Parathyroid adenoma (tissue), 2 donors: Measurements from ENCODE around the gene ENPP6.

ENCODE experiments used
- H2AFZ ChIP-seq: fragments of 300-600 bp; sonication (generic); one replicate; pipeline ENCODE4 v1.7.0; 2017; ENCODE audit warnings: antibody characterized with exemption, mild to moderate bottlenecking
- H3K27ac ChIP-seq: fragments of 300-600 bp; sonication (generic); one replicate; pipeline ENCODE4 v1.7.0; 2017
- H3K27me3 ChIP-seq: fragments of 300-600 bp; sonication (generic); one replicate; pipeline ENCODE4 v1.7.0; 2017; ENCODE audit warnings: low read length; ENCODE audit not compliant: control insufficient read depth, insufficient read depth
- H3K36me3 ChIP-seq: fragments of 300-600 bp; sonication (generic); one replicate; pipeline ENCODE4 v1.7.0; 2017; ENCODE audit warnings: low read length; ENCODE audit not compliant: control insufficient read depth, insufficient read depth
- H3K4me1 ChIP-seq: fragments of 300-600 bp; sonication (generic); one replicate; pipeline ENCODE4 v1.7.0; 2017; ENCODE audit warnings: control low read depth
- H3K4me2 ChIP-seq: fragments of 300-600 bp; sonication (generic); one replicate; pipeline ENCODE4 v1.7.0; 2017; ENCODE audit warnings: low read length
- H3K4me3 ChIP-seq: fragments of 300-600 bp; sonication (generic); one replicate; pipeline ENCODE4 v1.7.0; 2017; ENCODE audit warnings: low read depth, low read length
- H3K79me2 ChIP-seq: fragments of 300-600 bp; sonication (generic); one replicate; pipeline ENCODE4 v1.7.0; 2017; ENCODE audit warnings: control low read depth
- H3K9ac ChIP-seq: fragments of 300-600 bp; sonication (generic); one replicate; pipeline ENCODE4 v1.7.0; 2017; ENCODE audit warnings: mild to moderate bottlenecking
- H3K9me3 ChIP-seq: fragments of 300-600 bp; sonication (generic); one replicate; pipeline ENCODE4 v1.7.0; 2017; ENCODE audit warnings: low read length; ENCODE audit not compliant: control insufficient read depth
- CTCF ChIP-seq: fragments of 300-600 bp; sonication (generic); IDR thresholded peaks from one replicate; pipeline ENCODE4 v1.7.0; 2017; ENCODE audit warnings: antibody characterized with exemption, mild to moderate bottlenecking
- donor health status: primary hyperparathyroidism.

Gene ENPP6

GRCh38 chr4:184110452-184111224 is 107.0 kb downstream of the ENPP6 start:
- Histone ChIP-seq H3K4me2 (no peak overlapping the region), H3K4me1 (no peaks in the 10 kb centered on the region), H3K36me3 (no peaks in the 10 kb centered on the region), H3K9me3 (no peaks in the 10 kb centered on the region), H3K4me3 (no peak overlapping the region), H2AFZ (no peak overlapping the region), H3K79me2 (no peaks in the 10 kb centered on the region), H3K27me3 (no peaks in the 10 kb centered on the region), H3K27ac (no peak overlapping the region), H3K9ac (no peak overlapping the region)
- TF ChIP-seq CTCF: no peak

- Histone ChIP-seq H3K27ac (no peak overlapping the region), H3K4me1 (no peaks in the 10 kb centered on the region), H3K36me3 (no peaks in the 10 kb centered on the region), H3K9ac (no peak overlapping the region), H3K4me2 (no peak overlapping the region), H2AFZ (no peak overlapping the region), H3K4me3 (no peak overlapping the region), H3K27me3 (no peaks in the 10 kb centered on the region), H3K9me3 (no peaks in the 10 kb centered on the region), H3K79me2 (no peaks in the 10 kb centered on the region)
- TF ChIP-seq CTCF: no peak
Observed at GRCh38 chr4:184108006-184108501, 109.6 kb downstream of the ENPP6 start.

- no peak overlapping the region for H3K27ac ChIP-seq
- no peak overlapping the region for H3K9ac ChIP-seq
- no peak overlapping the region for H2AFZ ChIP-seq
- no peak overlapping the region for H3K4me2 ChIP-seq
- TF ChIP-seq CTCF: no peak
- no peaks in the 10 kb centered on the region for H3K36me3 ChIP-seq
- no peaks in the 10 kb centered on the region for H3K4me1 ChIP-seq
- no peaks in the 10 kb centered on the region for H3K79me2 ChIP-seq
- H3K9me3 ChIP-seq: no peaks in the 10 kb centered on the region
- H3K4me3 ChIP-seq: no peak overlapping the region
- no peaks in the 10 kb centered on the region for H3K27me3 ChIP-seq
Observed at GRCh38 chr4:184104419-184105101, 113.1 kb downstream of the ENPP6 start.

GRCh38 chr4:184103527-184104264 is 114.0 kb downstream of the ENPP6 start:
- H3K4me3 ChIP-seq: no peak overlapping the region
- no peaks in the 10 kb centered on the region for H3K9me3 ChIP-seq
- no peak for TF ChIP-seq CTCF
- no peaks in the 10 kb centered on the region for H3K27me3 ChIP-seq
- H3K4me2 ChIP-seq: no peak overlapping the region
- no peak overlapping the region for H3K9ac ChIP-seq
- no peak overlapping the region for H2AFZ ChIP-seq
- H3K79me2 ChIP-seq: no peaks in the 10 kb centered on the region
- no peaks in the 10 kb centered on the region for H3K36me3 ChIP-seq
- H3K27ac ChIP-seq: no peak overlapping the region
- H3K4me1 ChIP-seq: no peaks in the 10 kb centered on the region
